SK-N-SH treated with all-trans-retinoic acid at 6 μM for 48 hours (cell line): ENCODE measurements around the gene DGKI.

Source experiments
- ATAC-seq: fragments of 200-7000 bp; cut with Tn5 transposase; 3 replicates; pipeline ENCODE4 v1.9.1; 2020; ENCODE audit warnings: mild to moderate bottlenecking, moderate library complexity
- ARNTL ChIP-seq: fragments of 450-650 bp; formaldehyde crosslinking; IDR thresholded peaks from 2 replicates; pipeline ENCODE4 v1.5.0; 2020; ENCODE audit warnings: low read depth, mild to moderate bottlenecking, moderate library complexity, borderline replicate concordance
- BACH2 ChIP-seq: fragments of 250-450 bp; sonication (Bioruptor Pico); IDR thresholded peaks from 2 replicates; pipeline ENCODE4 v1.9.0; 2021; ENCODE audit warnings: mild to moderate bottlenecking, borderline replicate concordance
- CSDC2 ChIP-seq: fragments of 250-450 bp; sonication (Bioruptor Pico); IDR thresholded peaks from 2 replicates; pipeline ENCODE4 v1.5.0; 2020; ENCODE audit warnings: mild to moderate bottlenecking, moderate library complexity
- GLIS3 ChIP-seq: fragments of 250-450 bp; sonication (Bioruptor Pico); IDR thresholded peaks from 2 replicates; pipeline ENCODE4 v1.5.0; 2020; ENCODE audit warnings: mild to moderate bottlenecking, moderate library complexity
- OSR1 ChIP-seq: fragments of 250-450 bp; sonication (Bioruptor Pico); IDR thresholded peaks from 2 replicates; pipeline ENCODE4 v1.8.0; 2022; ENCODE audit warnings: moderate library complexity, mild to moderate bottlenecking, inconsistent platforms
- PPARA ChIP-seq: fragments of 250-450 bp; sonication (Bioruptor Pico); IDR thresholded peaks from 2 replicates; pipeline ENCODE4 v1.5.0; 2020; ENCODE audit warnings: mild to moderate bottlenecking, borderline replicate concordance
- RARB ChIP-seq: fragments of 250-450 bp; sonication (Bioruptor Pico); IDR thresholded peaks from 2 replicates; pipeline ENCODE4 v1.8.0; 2021; ENCODE audit warnings: mild to moderate bottlenecking, moderate library complexity
- SNAI2 ChIP-seq: fragments of 250-450 bp; sonication (Bioruptor Pico); IDR thresholded peaks from 2 replicates; pipeline ENCODE4 v1.5.0; 2020; ENCODE audit warnings: mild to moderate bottlenecking, moderate library complexity
- TOX ChIP-seq: fragments of 250-450 bp; sonication (Bioruptor Pico); IDR thresholded peaks from 2 replicates; pipeline ENCODE4 v1.8.0; 2021; ENCODE audit warnings: mild to moderate bottlenecking, moderate library complexity, borderline replicate concordance
- ZFP3 ChIP-seq: fragments of 250-450 bp; sonication (Bioruptor Pico); IDR thresholded peaks from 2 replicates; pipeline ENCODE4 v1.5.0; 2020; ENCODE audit warnings: mild to moderate bottlenecking, moderate library complexity
- ZFP30 ChIP-seq: fragments of 450-650 bp; formaldehyde crosslinking; IDR thresholded peaks from 2 replicates; pipeline ENCODE4 v1.5.0; 2022; ENCODE audit warnings: mild to moderate bottlenecking, moderate library complexity
- ZNF565 ChIP-seq: fragments of 450-650 bp; formaldehyde crosslinking; conservative IDR thresholded peaks from 2 replicates; pipeline ENCODE4 v1.5.0; 2020; ENCODE audit warnings: low read depth, mild to moderate bottlenecking, moderate library complexity
- ZNF70 ChIP-seq: fragments of 450-650 bp; formaldehyde crosslinking; IDR thresholded peaks from 2 replicates; pipeline ENCODE4 v1.5.0; 2020; ENCODE audit warnings: mild to moderate bottlenecking, moderate library complexity
- ZNF8 ChIP-seq: fragments of 450-650 bp; formaldehyde crosslinking; IDR thresholded peaks from 2 replicates; pipeline ENCODE4 v1.5.0; 2020; ENCODE audit warnings: mild to moderate bottlenecking, moderate library complexity
- TF ChIP-seq, protein P1 (sequence below): fragments of 250-450 bp; sonication (Bioruptor Pico); IDR thresholded peaks from 2 replicates; pipeline ENCODE4 v1.8.0; 2020; ENCODE audit warnings: mild to moderate bottlenecking, moderate library complexity, borderline replicate concordance
- TF ChIP-seq, protein P2 (sequence below): fragments of 250-450 bp; sonication (Bioruptor Pico); IDR thresholded peaks from 2 replicates; pipeline ENCODE4 v1.8.0; 2021; ENCODE audit warnings: low read depth, mild to moderate bottlenecking, moderate library complexity, borderline replicate concordance
- TF ChIP-seq, protein P3 (sequence below): fragments of 250-450 bp; sonication (Bioruptor Pico); IDR thresholded peaks from 2 replicates; pipeline ENCODE4 v1.5.1; 2020; ENCODE audit warnings: low read depth, mild to moderate bottlenecking, moderate library complexity
- TF ChIP-seq, protein P4 (sequence below): fragments of 250-450 bp; sonication (Bioruptor Pico); IDR thresholded peaks from 2 replicates; pipeline ENCODE4 v1.5.0; 2020; ENCODE audit warnings: mild to moderate bottlenecking, moderate library complexity
- TF ChIP-seq, protein P5 (sequence below): fragments of 250-450 bp; sonication (Bioruptor Pico); IDR thresholded peaks from 2 replicates; pipeline ENCODE4 v1.5.1; 2021; ENCODE audit warnings: mild to moderate bottlenecking, moderate library complexity

The DGKI gene

DNA sequence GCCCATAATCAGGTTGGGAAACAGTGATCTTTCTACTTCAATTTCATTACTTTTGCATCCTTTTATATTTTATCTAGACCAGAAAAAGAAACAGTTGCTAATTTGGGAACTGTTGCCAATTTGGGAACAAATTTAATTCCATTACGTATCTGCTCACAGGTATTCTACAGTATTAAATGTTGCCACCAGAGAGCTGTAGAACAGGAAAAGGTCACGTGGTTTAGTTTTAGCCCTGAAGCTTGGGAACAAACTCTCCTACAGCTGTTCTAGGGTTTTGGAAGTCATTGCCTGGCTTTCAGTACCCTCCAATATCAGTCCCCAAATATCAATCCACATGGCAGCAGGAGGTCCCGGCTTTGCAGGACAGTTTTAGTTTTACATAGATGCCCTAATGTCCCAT, 172.7 kb downstream of the DGKI start:
- no peak for ATAC-seq

DNA sequence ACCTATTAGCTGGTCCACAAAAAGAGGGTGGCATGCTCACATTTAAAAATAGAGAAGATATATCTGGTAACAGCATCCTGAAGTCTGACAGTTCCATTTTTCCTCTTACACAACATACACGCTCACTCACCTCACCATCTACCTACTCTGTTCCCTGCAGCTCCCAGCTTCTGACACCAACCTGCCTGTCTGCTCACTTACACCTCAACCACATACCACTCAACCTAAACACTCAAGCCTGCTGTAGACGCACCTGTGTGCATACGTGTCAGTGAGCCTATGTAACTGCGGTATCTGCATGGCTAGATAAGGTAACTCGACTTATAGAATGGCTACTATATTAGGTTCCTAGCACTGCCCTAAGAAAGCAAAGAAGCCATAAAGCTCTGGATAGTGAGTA, 174.9 kb downstream of the DGKI start:
- no peak for ATAC-seq
- TF ChIP-seq, protein P1, sequence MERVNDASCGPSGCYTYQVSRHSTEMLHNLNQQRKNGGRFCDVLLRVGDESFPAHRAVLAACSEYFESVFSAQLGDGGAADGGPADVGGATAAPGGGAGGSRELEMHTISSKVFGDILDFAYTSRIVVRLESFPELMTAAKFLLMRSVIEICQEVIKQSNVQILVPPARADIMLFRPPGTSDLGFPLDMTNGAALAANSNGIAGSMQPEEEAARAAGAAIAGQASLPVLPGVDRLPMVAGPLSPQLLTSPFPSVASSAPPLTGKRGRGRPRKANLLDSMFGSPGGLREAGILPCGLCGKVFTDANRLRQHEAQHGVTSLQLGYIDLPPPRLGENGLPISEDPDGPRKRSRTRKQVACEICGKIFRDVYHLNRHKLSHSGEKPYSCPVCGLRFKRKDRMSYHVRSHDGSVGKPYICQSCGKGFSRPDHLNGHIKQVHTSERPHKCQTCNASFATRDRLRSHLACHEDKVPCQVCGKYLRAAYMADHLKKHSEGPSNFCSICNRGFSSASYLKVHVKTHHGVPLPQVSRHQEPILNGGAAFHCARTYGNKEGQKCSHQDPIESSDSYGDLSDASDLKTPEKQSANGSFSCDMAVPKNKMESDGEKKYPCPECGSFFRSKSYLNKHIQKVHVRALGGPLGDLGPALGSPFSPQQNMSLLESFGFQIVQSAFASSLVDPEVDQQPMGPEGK (CRISPR knock-in tag) = no peak

More for the DNA sequence above, 172.7 kb downstream of the DGKI start:
- TF ChIP-seq ZFP30 (CRISPR knock-in tag) = no peak
- TF ChIP-seq, protein P2, sequence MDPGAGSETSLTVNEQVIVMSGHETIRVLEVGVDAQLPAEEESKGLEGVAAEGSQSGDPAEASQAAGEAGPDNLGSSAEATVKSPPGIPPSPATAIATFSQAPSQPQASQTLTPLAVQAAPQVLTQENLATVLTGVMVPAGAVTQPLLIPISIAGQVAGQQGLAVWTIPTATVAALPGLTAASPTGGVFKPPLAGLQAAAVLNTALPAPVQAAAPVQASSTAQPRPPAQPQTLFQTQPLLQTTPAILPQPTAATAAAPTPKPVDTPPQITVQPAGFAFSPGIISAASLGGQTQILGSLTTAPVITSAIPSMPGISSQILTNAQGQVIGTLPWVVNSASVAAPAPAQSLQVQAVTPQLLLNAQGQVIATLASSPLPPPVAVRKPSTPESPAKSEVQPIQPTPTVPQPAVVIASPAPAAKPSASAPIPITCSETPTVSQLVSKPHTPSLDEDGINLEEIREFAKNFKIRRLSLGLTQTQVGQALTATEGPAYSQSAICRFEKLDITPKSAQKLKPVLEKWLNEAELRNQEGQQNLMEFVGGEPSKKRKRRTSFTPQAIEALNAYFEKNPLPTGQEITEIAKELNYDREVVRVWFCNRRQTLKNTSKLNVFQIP (CRISPR knock-in tag) = no peak

DNA sequence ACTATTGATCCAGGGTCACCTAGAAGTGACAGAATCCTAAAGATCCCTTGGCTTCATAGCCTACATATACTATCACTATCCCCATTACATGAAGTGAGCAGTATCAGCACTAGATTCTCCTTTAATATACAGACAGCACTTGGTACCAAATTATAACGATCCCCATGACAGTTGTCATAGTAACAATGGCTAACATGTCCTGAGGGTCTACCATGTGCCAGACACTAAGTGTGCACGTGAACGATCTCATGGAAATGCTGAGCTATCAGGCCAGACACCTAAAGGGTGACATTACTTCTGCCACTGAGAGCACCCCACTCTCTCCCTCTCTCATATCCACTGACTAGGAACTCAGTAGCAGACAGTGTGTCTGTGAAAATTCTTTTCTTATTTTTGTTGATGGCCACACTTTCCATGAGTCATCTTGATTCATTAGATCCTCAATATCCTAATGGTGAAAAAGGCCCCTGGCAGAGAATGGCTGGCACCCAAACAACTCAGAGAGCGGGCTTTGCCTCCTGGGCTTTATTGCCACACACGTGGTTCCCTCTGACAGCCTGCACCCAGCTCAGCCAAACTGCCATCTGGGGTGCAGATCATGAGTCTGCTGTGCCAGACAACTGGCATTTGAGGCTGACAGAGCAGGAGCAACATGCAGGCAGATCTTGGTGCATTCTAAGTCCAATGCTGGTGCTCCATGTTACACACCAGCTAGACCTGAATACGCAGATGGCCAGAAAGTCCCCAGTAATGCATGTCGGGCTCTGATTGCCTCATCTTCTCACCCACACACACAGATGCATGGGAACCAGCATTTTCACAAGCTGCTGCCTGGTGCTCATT, 176.3 kb downstream of the DGKI start:
- TF ChIP-seq, protein P2 (CRISPR knock-in tag) = no peak
- no peak for TF ChIP-seq ZNF565 (CRISPR knock-in tag)
- TF ChIP-seq, protein P3, sequence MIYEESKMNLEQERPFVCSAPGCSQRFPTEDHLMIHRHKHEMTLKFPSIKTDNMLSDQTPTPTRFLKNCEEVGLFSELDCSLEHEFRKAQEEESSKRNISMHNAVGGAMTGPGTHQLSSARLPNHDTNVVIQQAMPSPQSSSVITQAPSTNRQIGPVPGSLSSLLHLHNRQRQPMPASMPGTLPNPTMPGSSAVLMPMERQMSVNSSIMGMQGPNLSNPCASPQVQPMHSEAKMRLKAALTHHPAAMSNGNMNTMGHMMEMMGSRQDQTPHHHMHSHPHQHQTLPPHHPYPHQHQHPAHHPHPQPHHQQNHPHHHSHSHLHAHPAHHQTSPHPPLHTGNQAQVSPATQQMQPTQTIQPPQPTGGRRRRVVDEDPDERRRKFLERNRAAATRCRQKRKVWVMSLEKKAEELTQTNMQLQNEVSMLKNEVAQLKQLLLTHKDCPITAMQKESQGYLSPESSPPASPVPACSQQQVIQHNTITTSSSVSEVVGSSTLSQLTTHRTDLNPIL (CRISPR knock-in tag) = no peak
- TF ChIP-seq OSR1 = no peak
- TF ChIP-seq TOX (CRISPR knock-in tag) = no peak
- no peak for TF ChIP-seq ZNF8 (CRISPR knock-in tag)
- no peak for TF ChIP-seq RARB (CRISPR knock-in tag)
- ATAC-seq = peak; percentile 29

DNA sequence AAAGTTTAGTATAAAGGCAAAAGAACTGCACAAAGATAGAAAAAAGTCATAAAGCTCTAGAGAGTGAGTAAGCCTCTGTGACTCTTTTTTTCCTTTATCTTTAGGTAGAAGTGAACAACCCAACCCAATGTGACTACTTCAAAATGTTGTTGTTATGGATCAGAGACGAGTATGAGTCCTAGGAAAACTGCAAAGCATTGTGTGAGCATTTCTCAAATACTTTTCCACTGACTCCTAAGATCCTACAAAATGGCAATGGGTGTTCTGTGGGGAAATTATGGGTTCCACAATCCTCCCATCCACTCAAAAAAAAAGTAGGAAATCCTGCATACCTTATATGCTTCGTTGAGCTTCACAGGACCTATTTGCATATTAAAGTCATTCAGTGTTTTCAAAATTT, 177.1 kb downstream of the DGKI start:
- TF ChIP-seq PPARA (CRISPR knock-in tag) = no peak
- no peak for TF ChIP-seq ZNF565 (CRISPR knock-in tag)
- no peak for TF ChIP-seq BACH2 (CRISPR knock-in tag)
- TF ChIP-seq ZFP30 (CRISPR knock-in tag) = no peak
- TF ChIP-seq ZFP3 = no peak
- TF ChIP-seq, protein P4, sequence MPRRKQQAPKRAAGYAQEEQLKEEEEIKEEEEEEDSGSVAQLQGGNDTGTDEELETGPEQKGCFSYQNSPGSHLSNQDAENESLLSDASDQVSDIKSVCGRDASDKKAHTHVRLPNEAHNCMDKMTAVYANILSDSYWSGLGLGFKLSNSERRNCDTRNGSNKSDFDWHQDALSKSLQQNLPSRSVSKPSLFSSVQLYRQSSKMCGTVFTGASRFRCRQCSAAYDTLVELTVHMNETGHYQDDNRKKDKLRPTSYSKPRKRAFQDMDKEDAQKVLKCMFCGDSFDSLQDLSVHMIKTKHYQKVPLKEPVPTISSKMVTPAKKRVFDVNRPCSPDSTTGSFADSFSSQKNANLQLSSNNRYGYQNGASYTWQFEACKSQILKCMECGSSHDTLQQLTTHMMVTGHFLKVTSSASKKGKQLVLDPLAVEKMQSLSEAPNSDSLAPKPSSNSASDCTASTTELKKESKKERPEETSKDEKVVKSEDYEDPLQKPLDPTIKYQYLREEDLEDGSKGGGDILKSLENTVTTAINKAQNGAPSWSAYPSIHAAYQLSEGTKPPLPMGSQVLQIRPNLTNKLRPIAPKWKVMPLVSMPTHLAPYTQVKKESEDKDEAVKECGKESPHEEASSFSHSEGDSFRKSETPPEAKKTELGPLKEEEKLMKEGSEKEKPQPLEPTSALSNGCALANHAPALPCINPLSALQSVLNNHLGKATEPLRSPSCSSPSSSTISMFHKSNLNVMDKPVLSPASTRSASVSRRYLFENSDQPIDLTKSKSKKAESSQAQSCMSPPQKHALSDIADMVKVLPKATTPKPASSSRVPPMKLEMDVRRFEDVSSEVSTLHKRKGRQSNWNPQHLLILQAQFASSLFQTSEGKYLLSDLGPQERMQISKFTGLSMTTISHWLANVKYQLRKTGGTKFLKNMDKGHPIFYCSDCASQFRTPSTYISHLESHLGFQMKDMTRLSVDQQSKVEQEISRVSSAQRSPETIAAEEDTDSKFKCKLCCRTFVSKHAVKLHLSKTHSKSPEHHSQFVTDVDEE = no peak
- TF ChIP-seq SNAI2 (CRISPR knock-in tag) = no peak
- TF ChIP-seq TOX (CRISPR knock-in tag) = no peak
- TF ChIP-seq, protein P5, sequence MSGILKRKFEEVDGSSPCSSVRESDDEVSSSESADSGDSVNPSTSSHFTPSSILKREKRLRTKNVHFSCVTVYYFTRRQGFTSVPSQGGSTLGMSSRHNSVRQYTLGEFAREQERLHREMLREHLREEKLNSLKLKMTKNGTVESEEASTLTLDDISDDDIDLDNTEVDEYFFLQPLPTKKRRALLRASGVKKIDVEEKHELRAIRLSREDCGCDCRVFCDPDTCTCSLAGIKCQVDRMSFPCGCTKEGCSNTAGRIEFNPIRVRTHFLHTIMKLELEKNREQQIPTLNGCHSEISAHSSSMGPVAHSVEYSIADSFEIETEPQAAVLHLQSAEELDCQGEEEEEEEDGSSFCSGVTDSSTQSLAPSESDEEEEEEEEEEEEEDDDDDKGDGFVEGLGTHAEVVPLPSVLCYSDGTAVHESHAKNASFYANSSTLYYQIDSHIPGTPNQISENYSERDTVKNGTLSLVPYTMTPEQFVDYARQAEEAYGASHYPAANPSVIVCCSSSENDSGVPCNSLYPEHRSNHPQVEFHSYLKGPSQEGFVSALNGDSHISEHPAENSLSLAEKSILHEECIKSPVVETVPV (CRISPR knock-in tag) = no peak
- no peak for TF ChIP-seq RARB (CRISPR knock-in tag)
- no peak for TF ChIP-seq ZNF8 (CRISPR knock-in tag)
- TF ChIP-seq ARNTL (CRISPR knock-in tag) = no peak
- TF ChIP-seq, protein P2 (CRISPR knock-in tag) = no peak
- no peak for TF ChIP-seq GLIS3 (CRISPR knock-in tag)
- TF ChIP-seq ZNF70 = no peak
- no peak for TF ChIP-seq CSDC2 (CRISPR knock-in tag)
- no peak for ATAC-seq
